A549 treated with dexamethasone at 1 μM for 4 hours (cell line): ENCODE measurements around the gene SLC12A7. TPM values are rescaled to one million over a fixed set of nuclear protein-coding genes. Genes with fewer than 3 reads are reported as not detected.

Source experiments
- total RNA-seq: library from RNA; stranded (reverse); fragments of 200-300 nt; extraction: Qiagen RNA extraction; gene quantifications from 5 replicates; pipeline ENCODE4 v1.2.3, GENCODE V29; 2022

SLC12A7 gene
- 19.0 to 32.6 TPM (median 29.5 TPM) in 5 replicates for total RNA-seq

DNA sequence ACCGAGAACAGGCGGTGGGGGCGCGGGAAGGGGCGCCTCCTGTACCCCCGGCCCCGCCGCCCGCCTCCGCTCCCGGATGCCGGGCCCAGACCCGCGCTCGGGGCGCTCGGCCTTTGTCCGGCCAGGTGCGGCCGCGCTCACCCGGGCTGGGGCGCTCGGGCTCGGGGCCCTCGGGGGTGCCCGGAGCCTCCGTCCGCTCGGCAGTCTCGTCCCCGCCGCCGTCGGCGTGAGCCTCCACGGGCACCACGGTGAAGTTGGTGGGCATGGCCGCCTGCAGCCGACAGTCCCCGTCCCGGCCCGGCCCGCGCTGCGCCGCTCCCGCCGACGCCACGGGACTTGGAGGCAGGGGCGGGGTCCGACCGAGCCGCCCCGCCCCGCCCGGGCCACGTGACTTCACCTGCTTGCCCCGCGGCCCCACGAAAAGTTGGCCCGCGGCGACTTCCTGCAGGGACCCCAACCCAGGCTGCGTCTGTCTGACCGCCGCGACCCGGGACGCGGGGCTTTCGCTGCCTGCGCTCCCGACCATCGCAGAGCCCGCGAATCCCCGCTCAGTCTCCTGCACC is at the start of gene SLC12A7:
Gene SLC12A7, minus strand, starts transcription at position 337 of the 563 bp plus-strand sequence. Its CDS starts 72 bp downstream, at position 265.

DNA sequence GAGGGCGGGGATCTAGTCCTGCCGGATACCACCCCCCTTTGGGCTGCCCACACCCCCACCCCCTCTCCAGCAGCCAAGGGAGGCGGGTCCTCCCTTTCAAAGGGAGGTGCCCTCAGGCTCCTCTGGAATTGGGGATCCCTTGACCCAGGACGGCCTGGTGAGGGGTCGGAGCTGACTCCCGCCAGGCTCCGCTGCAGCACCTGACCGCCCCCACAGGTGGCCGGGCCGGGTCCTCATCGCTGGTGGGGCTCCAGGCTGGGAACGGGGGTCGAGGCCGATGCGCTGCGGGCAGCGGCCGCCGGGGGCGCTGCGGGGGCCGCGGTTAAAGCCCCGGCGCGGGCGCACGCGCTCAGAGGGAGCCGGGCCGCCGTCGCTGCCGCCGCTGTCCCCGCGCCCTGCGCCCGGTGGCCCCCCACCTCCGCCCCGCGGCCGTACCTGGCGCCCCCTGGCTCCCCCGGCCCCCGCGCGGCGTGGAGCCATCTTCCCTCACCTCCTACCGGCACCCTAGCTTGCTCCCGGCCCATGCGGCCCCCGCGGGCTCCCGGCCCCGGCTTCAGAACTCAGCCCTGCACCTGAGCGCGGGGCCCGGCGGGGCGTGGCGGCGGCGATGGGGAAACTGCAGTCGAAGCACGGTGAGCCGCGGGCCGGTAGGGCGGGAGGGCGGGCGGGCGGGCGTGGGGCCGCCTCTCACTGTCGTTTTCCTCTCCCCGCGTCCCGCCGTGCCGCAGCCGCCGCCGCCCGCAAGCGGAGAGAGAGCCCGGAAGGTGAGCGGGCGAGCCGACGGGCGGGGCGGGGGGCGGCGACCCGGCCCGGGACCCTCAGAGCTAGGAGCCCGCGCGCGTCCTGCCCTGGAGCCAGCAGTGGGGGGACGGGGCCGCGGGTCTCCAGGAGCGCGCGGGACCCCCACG is 103.2 kb downstream of the SLC12A7 start, which contains the start of gene NKD2:
Gene NKD2, plus strand, starts transcription at position 352 of the 908 bp plus-strand sequence. Its CDS starts 256 bp downstream, at position 608.

Other genes with a start within 250 kb of the SLC12A7 start
- gene BRD9, start 219.3 kb downstream of the SLC12A7 start, total RNA-seq = 35.8 to 41.4 TPM (median 38.7 TPM) in 5 replicates
- gene TRIP13, start 219.2 kb downstream of the SLC12A7 start, total RNA-seq = 63.1 to 74.5 TPM (median 72.4 TPM) in 5 replicates
- 17.1 to 25.9 TPM (median 23.5 TPM) in 5 replicates for gene NKD2, start 103.3 kb downstream of the SLC12A7 start, total RNA-seq
- 0.32 to 0.66 TPM (median 0.64 TPM) in 5 replicates for gene SLC6A19, start 89.5 kb upstream of the SLC12A7 start, total RNA-seq
- not detected in 5 replicates for gene SLC6A18, start 113.3 kb upstream of the SLC12A7 start, total RNA-seq
- gene TERT, start 183.0 kb upstream of the SLC12A7 start, total RNA-seq = 1.5 to 2.9 TPM (median 2.5 TPM) in 5 replicates
- 180 to 200 TPM (median 193 TPM) in 5 replicates for gene CLPTM1L, start 233.0 kb upstream of the SLC12A7 start, total RNA-seq